ENCODE data around the gene INF2. TPM values are rescaled to one million over a fixed set of nuclear protein-coding genes. Genes with fewer than 3 reads are reported as not detected.

The INF2 gene
- total RNA-seq, 1 donor from 2014 or later, result 69.2 TPM

GRCh38 chr14:104715416-104715815 is 26.0 kb downstream of the INF2 start:
- Mint-ChIP-seq H3K4me1 (ENCODE audit: low read depth) (peaks cover 1% of the 10 kb centered on the region), H3K36me3 (ENCODE audit: insufficient read depth) (peaks cover 8% of the 10 kb centered on the region), H3K27ac (peak overlapping the region; percentile 37), H3K9me3 (ENCODE audit: low read depth) (no peaks in the 10 kb centered on the region), H3K27me3 (no peaks in the 10 kb centered on the region), H3K4me3 (ENCODE audit: low read depth) (no peak overlapping the region)
- TF ChIP-seq, protein P1, sequence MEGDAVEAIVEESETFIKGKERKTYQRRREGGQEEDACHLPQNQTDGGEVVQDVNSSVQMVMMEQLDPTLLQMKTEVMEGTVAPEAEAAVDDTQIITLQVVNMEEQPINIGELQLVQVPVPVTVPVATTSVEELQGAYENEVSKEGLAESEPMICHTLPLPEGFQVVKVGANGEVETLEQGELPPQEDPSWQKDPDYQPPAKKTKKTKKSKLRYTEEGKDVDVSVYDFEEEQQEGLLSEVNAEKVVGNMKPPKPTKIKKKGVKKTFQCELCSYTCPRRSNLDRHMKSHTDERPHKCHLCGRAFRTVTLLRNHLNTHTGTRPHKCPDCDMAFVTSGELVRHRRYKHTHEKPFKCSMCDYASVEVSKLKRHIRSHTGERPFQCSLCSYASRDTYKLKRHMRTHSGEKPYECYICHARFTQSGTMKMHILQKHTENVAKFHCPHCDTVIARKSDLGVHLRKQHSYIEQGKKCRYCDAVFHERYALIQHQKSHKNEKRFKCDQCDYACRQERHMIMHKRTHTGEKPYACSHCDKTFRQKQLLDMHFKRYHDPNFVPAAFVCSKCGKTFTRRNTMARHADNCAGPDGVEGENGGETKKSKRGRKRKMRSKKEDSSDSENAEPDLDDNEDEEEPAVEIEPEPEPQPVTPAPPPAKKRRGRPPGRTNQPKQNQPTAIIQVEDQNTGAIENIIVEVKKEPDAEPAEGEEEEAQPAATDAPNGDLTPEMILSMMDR (IDR thresholded peaks at IDR 0.05; ENCODE audit: unreplicated experiment), result no peak
- DNase-seq (ENCODE audit: low spot score, unreplicated experiment), result no peak

GRCh38 chr14:104715871-104716270 is 26.5 kb downstream of the INF2 start:
- TF ChIP-seq, protein P1 (IDR thresholded peaks at IDR 0.05; ENCODE audit: unreplicated experiment), result no peak
- peaks cover 1% of the 10 kb centered on the region for H3K4me1 Mint-ChIP-seq (ENCODE audit: low read depth)
- no peaks in the 10 kb centered on the region for H3K9me3 Mint-ChIP-seq (ENCODE audit: low read depth)
- H3K27ac Mint-ChIP-seq, result peak overlapping the region; percentile 37
- H3K4me3 Mint-ChIP-seq (ENCODE audit: low read depth), result no peak overlapping the region
- no peak for DNase-seq (ENCODE audit: low spot score, unreplicated experiment)
- peaks cover 7% of the 10 kb centered on the region for H3K36me3 Mint-ChIP-seq (ENCODE audit: insufficient read depth)
- no peaks in the 10 kb centered on the region for H3K27me3 Mint-ChIP-seq

- no peak for DNase-seq (ENCODE audit: low spot score, unreplicated experiment)
- no peaks in the 10 kb centered on the region for H3K27me3 Mint-ChIP-seq
- H3K27ac Mint-ChIP-seq, result no peak overlapping the region
- TF ChIP-seq, protein P1 (IDR thresholded peaks at IDR 0.05; ENCODE audit: unreplicated experiment), result no peak
- no peak overlapping the region for H3K4me3 Mint-ChIP-seq (ENCODE audit: low read depth)
- H3K4me1 Mint-ChIP-seq (ENCODE audit: low read depth), result peaks cover 3% of the 10 kb centered on the region
- peaks cover 7% of the 10 kb centered on the region for H3K36me3 Mint-ChIP-seq (ENCODE audit: insufficient read depth)
- H3K9me3 Mint-ChIP-seq (ENCODE audit: low read depth), result no peaks in the 10 kb centered on the region
Observed at GRCh38 chr14:104717137-104717536, 27.7 kb downstream of the INF2 start.

GRCh38 chr14:104717646-104718045 is 28.2 kb downstream of the INF2 start:
- Mint-ChIP-seq H3K36me3 (ENCODE audit: insufficient read depth) (peaks cover 7% of the 10 kb centered on the region), H3K27ac (no peak overlapping the region), H3K27me3 (no peaks in the 10 kb centered on the region), H3K4me1 (ENCODE audit: low read depth) (peaks cover 3% of the 10 kb centered on the region), H3K4me3 (ENCODE audit: low read depth) (no peak overlapping the region), H3K9me3 (ENCODE audit: low read depth) (no peaks in the 10 kb centered on the region)
- DNase-seq (ENCODE audit: low spot score, unreplicated experiment), result no peak
- TF ChIP-seq, protein P1 (IDR thresholded peaks at IDR 0.05; ENCODE audit: unreplicated experiment), result no peak

- peaks cover 7% of the 10 kb centered on the region for H3K36me3 Mint-ChIP-seq (ENCODE audit: insufficient read depth)
- no peak overlapping the region for H3K27ac Mint-ChIP-seq
- H3K27me3 Mint-ChIP-seq, result no peaks in the 10 kb centered on the region
- H3K9me3 Mint-ChIP-seq (ENCODE audit: low read depth), result no peaks in the 10 kb centered on the region
- no peak overlapping the region for H3K4me3 Mint-ChIP-seq (ENCODE audit: low read depth)
- TF ChIP-seq, protein P1 (IDR thresholded peaks at IDR 0.05; ENCODE audit: unreplicated experiment), result no peak
- DNase-seq (ENCODE audit: low spot score, unreplicated experiment), result no peak
- H3K4me1 Mint-ChIP-seq (ENCODE audit: low read depth), result peaks cover 3% of the 10 kb centered on the region
Observed at GRCh38 chr14:104718147-104718546, 28.7 kb downstream of the INF2 start.
